ENCODE measurements around the gene ADAMTS14. TPM values are rescaled to one million over a fixed set of nuclear protein-coding genes. Genes with fewer than 3 reads are reported as not detected.

Gene ADAMTS14
- polyA plus RNA-seq, 3 donors from 2014 or later: 0.36 to 0.56 (median 0.37) TPM

DNA sequence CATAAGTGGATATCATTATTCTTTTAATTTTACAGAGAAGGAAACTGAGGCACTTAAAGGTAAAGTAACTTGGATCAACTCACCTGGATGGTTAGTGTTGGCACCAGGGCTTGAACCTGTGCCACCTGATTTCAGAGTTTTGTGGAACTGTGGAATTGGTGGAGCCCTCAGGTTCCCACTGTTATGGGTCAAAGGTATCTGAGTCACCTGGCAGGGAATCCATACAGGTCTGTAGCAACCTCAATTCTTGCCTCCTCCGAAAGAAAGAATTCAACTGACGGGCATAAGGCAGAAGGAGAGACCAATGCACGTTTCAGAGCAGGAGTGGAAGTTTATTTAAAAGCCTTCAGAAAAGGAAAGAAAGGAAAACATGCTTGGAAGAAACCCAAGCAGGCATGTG, 25.2 kb upstream of the ADAMTS14 start:
- no peak overlapping the region for H3K27ac Mint-ChIP-seq
- H3K9me3 Mint-ChIP-seq: peaks cover 0 to 3% (median 0%) of the 10 kb centered on the region in 6 donors
- peaks cover 0 to 4% (median 0%) of the 10 kb centered on the region in 3 donors for H3K27me3 Mint-ChIP-seq (ENCODE audit: low read depth in 3 of 3)
- H3K4me3 Mint-ChIP-seq: no peak overlapping the region
- H3K36me3 Mint-ChIP-seq: peaks cover 0 to 4% (median 0%) of the 10 kb centered on the region in 3 donors
- DNase-seq: no peak
- peaks cover 0 to 2% of the 10 kb centered on the region in 2 donors for H3K4me1 Mint-ChIP-seq

DNA sequence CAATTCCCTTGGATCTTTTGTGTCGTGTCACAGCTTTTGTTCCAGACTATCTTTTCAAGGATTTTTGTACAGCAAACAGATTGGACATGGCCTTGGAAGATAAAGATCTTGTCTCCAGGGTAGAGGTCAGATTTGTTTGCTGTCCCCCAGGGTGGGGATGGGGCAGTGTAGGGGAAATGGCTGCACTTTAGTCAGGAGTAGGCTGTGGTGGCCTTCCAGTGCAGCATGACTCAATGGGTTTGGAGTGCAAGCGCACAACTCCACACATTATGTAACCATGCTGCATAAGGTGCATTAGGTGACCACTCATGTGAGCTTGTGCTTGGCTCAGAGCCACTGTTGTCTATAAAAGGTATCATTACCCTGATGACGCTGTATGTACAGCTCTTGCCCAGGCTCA, 23.9 kb upstream of the ADAMTS14 start:
- Mint-ChIP-seq H3K4me3 (no peak overlapping the region), H3K36me3 (peaks cover 0 to 4% (median 0%) of the 10 kb centered on the region in 3 donors), H3K27me3 (ENCODE audit: low read depth in 3 of 3) (peaks cover 0 to 4% (median 2%) of the 10 kb centered on the region in 3 donors), H3K4me1 (peaks cover 0 to 2% of the 10 kb centered on the region in 2 donors), H3K27ac (no peak overlapping the region), H3K9me3 (peaks cover 0 to 3% (median 0%) of the 10 kb centered on the region in 6 donors)
- DNase-seq: no peak

DNA sequence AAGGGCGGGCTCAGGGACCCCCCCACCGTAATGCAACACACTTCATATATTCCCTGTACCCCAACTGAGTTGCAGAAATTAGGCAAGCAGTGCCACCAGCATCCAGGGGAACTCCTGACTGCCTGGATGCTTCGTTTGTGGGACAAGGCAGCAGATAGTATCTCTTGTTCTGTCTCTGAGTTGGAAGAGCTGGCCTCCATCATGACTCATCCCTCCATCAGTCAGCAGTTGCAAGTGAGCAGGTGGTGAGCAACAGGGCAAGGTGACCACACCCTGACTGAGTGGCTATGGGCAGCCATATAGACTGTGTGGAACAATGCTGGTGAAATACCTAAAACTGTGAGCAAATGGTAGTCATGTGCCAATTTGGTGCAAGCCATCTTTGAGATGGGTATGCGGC, 22.8 kb upstream of the ADAMTS14 start:
- Mint-ChIP-seq H3K36me3 (peaks cover 0 to 4% (median 0%) of the 10 kb centered on the region in 3 donors), H3K9me3 (peaks cover 0 to 3% (median 0%) of the 10 kb centered on the region in 6 donors)

DNA sequence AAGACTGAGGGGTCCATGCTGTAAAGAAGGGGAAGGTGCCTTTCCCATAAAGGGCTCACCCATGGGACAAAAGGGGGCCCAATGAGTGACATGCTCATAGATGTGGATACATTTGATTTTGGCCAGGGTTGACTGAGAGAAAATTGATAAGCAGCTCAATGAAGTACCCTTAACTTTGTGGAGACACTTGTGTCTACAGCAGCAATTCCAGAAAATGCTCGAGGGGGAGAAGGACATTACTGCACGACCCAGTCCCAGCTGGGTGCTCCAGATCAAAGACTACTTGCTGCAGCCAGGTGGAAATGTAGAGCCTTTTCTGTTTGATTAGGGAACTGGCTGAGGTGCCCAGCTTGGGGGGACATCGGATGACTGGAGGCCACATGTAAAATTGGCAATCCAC, 22.2 kb upstream of the ADAMTS14 start:
- H3K36me3 Mint-ChIP-seq: peaks cover 0 to 4% (median 0%) of the 10 kb centered on the region in 3 donors
- no peak overlapping the region for H3K4me3 Mint-ChIP-seq
- DNase-seq: no peak
- peaks cover 0 to 2% of the 10 kb centered on the region in 2 donors for H3K4me1 Mint-ChIP-seq
- H3K27ac Mint-ChIP-seq: no peak overlapping the region
- peaks cover 0 to 4% (median 2%) of the 10 kb centered on the region in 3 donors for H3K27me3 Mint-ChIP-seq (ENCODE audit: low read depth in 3 of 3)
- peaks cover 0 to 3% (median 0%) of the 10 kb centered on the region in 6 donors for H3K9me3 Mint-ChIP-seq

More for the DNA sequence above, 22.8 kb upstream of the ADAMTS14 start:
- Mint-ChIP-seq H3K27ac (no peak overlapping the region), H3K4me1 (peaks cover 0 to 2% of the 10 kb centered on the region in 2 donors), H3K4me3 (no peak overlapping the region), H3K27me3 (ENCODE audit: low read depth in 3 of 3) (peaks cover 0 to 4% (median 2%) of the 10 kb centered on the region in 3 donors)
- no peak for DNase-seq

DNA sequence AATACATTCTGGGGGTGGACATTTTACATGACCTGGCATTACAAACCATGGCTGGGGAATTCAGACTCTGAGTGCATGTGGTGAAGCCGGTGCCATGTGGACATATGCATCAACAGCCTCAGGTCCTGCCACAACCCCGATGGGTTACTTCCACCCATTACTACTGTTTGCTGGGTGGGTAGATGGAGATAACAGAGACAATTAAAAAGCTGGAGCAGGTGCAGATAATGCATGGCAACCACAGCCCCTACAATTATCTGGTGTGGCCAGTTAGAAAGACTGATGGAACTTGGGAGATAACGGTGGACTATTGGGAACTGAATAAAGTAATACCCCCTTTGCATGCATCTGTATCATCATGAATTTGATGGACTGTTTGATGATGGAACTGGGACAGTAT, 21.6 kb upstream of the ADAMTS14 start:
- Mint-ChIP-seq H3K4me3 (no peak overlapping the region), H3K27ac (no peak overlapping the region), H3K4me1 (peaks cover 0 to 2% of the 10 kb centered on the region in 2 donors), H3K27me3 (ENCODE audit: low read depth in 3 of 3) (peaks cover 0 to 4% (median 2%) of the 10 kb centered on the region in 3 donors), H3K36me3 (peaks cover 0 to 4% (median 0%) of the 10 kb centered on the region in 3 donors), H3K9me3 (peaks cover 0 to 3% (median 0%) of the 10 kb centered on the region in 6 donors)
- no peak for DNase-seq

DNA sequence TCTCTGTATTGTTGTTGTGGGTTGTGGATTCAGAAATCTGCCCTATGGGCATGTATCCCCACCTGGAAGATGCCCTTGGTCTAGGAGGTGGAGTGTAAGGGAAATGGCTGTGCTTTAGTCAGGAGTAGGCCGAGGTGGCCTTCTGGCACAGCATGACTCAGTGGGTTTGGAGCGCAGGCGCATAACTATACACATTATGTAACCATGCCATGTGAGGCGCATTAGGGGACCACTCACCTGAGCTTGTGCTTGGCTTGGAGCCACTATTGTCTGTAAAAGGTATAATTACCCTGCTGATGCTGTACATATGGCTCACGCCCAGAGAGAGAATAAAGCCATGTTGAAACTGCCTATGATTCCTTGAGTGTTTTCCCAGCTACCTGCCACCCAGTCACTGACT, 20.6 kb upstream of the ADAMTS14 start:
- no peak overlapping the region for H3K4me3 Mint-ChIP-seq
- DNase-seq: no peak
- peaks cover 0 to 3% (median 0%) of the 10 kb centered on the region in 6 donors for H3K9me3 Mint-ChIP-seq
- peaks cover 0 to 4% (median 2%) of the 10 kb centered on the region in 3 donors for H3K27me3 Mint-ChIP-seq (ENCODE audit: low read depth in 3 of 3)
- H3K27ac Mint-ChIP-seq: peak overlapping the region in 1 of 6 donors; percentile 70
- H3K4me1 Mint-ChIP-seq: peaks cover 0 to 2% of the 10 kb centered on the region in 2 donors
- H3K36me3 Mint-ChIP-seq: peaks cover 0 to 4% (median 0%) of the 10 kb centered on the region in 3 donors

DNA sequence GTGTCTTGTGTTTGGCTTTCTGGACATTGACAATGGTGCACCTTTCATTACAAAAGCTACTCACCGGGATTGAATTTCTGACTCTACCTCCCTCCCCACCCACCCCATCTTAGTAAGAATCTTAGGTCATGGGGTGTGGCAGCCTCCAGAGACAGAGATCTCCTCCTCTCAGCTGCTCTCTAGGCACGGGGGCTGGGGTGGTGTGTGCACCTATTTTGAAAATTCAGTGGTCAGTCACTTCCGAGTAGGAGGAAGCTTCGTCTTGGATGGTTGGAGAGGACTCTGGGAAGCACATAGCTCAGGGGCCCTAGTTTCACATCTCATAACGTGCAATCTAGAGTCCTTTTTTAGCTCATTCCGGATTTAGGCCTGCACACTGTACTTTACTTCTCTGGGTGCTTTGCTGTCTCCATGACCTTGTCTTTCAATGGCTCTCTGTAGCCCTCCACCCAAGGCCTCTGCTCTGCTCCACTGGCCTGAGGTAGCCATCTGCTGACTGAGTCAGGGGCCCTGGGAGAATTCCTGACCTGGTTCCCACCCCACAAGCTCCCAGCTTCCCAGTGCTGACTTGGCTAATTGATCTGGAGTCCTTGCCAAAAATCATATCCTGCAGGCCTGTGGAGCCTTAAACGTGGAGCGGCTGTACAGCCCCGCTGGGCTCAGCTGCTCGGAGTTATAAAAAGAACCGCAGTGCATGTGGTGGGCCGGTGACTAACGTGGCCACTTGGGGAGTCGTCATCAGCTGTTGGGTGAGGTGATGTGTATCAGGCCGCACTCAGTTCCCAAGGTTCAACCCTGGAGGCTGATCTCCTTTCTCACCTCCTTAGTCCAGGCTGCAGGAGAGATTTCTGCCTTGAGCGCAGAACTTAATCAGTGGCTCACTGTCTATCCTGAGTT, 19.3 kb upstream of the ADAMTS14 start:
- H3K4me3 Mint-ChIP-seq: no peak overlapping the region
- DNase-seq: no peak
- peaks cover 0 to 4% (median 4%) of the 10 kb centered on the region in 3 donors for H3K36me3 Mint-ChIP-seq
- peaks cover 0 to 2% of the 10 kb centered on the region in 2 donors for H3K4me1 Mint-ChIP-seq
- H3K9me3 Mint-ChIP-seq: peaks cover 0 to 3% (median 0%) of the 10 kb centered on the region in 6 donors
- H3K27ac Mint-ChIP-seq: peak overlapping the region in 2 of 6 donors; percentile 33 to 34
- H3K27me3 Mint-ChIP-seq (ENCODE audit: low read depth in 3 of 3): peaks cover 0 to 4% (median 0%) of the 10 kb centered on the region in 3 donors

DNA sequence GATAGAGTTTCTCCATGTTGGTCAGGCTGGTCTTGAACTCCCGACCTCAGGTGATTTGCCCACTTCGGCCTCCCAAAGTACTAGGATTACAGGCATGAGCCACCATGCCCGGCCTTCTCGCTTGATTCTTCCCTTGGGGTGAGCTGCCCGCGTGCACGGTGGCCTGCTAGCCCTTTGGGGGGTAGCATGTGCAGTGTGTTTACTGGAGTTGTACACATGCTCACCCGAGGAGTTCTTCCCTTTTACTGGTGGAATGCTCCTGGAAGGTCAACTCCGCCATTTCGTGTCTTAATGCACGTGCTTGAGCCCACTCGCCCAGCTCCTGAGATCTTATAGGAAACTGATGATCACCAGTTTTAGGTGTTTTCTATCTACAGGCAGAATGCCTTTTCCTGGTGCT, 17.0 kb upstream of the ADAMTS14 start:
- peaks cover 0 to 4% (median 4%) of the 10 kb centered on the region in 3 donors for H3K36me3 Mint-ChIP-seq
- H3K4me1 Mint-ChIP-seq: no peaks in the 10 kb centered on the region
- H3K27me3 Mint-ChIP-seq (ENCODE audit: low read depth in 3 of 3): peaks cover 0 to 4% (median 2%) of the 10 kb centered on the region in 3 donors
- DNase-seq: no peak
- no peak overlapping the region for H3K27ac Mint-ChIP-seq
- peaks cover 0 to 3% (median 0%) of the 10 kb centered on the region in 6 donors for H3K9me3 Mint-ChIP-seq
- H3K4me3 Mint-ChIP-seq: no peak overlapping the region

DNA sequence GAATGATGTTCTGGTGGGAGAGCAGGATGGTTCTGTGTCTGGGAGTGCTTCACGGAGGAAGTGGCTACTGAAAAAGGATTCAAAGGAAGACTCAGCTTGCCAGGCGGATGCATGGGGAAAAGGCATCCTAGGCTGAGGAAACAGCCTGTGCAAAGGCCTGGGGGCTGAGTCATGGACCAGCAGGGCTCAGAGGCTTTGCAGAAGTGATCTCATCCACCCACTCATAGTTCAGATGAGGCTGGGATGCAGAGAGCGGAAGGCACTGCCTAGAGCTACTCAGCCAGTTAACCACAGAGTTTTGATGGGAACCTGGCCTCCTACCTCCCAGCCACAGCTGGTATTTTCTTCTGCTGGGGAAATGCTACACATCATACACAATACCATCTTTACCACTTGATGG, 15.8 kb upstream of the ADAMTS14 start:
- Mint-ChIP-seq H3K4me3 (no peak overlapping the region), H3K36me3 (peaks cover 0 to 4% (median 4%) of the 10 kb centered on the region in 3 donors), H3K27me3 (ENCODE audit: low read depth in 3 of 3) (peaks cover 0 to 4% (median 2%) of the 10 kb centered on the region in 3 donors), H3K27ac (peak overlapping the region in 2 of 6 donors; percentile 51), H3K4me1 (peaks cover 0 to 3% of the 10 kb centered on the region in 2 donors), H3K9me3 (peaks cover 0 to 3% (median 0%) of the 10 kb centered on the region in 6 donors)
- DNase-seq: no peak

DNA sequence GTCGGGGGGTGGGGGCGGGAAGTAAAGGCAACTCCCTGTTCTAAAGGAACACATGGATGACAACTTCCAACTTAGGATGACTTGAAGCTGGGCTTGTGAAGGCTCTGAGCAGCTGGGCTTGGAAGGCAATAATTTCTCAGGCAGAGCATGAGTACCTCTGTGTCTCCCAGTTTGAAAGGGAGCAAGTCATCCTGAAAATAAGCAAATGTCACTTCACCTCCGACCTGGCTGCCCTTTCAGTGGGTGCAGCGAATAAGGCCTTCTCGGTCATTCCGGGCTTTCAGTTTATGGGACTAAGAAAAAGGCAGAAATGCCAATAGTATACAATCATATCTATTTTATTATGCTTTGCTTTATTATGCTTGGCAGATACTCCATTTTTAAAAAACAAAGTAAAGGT, 15.3 kb upstream of the ADAMTS14 start:
- no peak for DNase-seq
- no peak overlapping the region for H3K4me3 Mint-ChIP-seq
- H3K27ac Mint-ChIP-seq: peak overlapping the region in 1 of 6 donors; percentile 42
- H3K9me3 Mint-ChIP-seq: peaks cover 0 to 3% (median 0%) of the 10 kb centered on the region in 6 donors
- peaks cover 0 to 3% of the 10 kb centered on the region in 2 donors for H3K4me1 Mint-ChIP-seq
- H3K27me3 Mint-ChIP-seq (ENCODE audit: low read depth in 3 of 3): peaks cover under 1 to 4% (median 2%) of the 10 kb centered on the region in 3 donors
- peaks cover 0 to 4% (median 4%) of the 10 kb centered on the region in 3 donors for H3K36me3 Mint-ChIP-seq

DNA sequence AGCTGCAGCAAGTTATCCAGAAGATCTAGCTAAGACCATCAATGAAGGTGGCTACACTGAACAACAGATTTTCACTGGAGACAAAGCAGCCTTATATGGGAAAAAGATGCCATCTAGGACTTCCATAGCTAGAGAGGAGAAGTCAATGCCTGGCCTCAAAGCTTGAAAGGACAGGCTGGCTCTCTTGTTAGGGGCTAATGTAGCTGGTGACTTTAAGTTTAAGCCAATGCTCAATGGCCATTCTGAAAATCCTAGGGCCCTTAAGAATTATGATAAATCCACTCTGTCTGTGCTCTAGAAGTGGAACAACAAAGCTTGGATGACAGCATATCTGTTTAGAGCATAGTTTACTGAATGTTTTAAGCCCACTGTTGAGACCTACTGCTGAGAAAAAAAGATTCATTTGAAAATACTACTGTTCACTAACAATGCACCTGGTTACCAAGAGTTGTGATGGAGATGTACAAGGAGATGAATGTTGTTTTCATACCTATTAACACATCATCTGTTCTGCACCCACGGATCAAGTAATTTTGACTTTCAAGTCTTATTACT, 13.6 kb upstream of the ADAMTS14 start:
- no peak overlapping the region for H3K4me3 Mint-ChIP-seq

DNA sequence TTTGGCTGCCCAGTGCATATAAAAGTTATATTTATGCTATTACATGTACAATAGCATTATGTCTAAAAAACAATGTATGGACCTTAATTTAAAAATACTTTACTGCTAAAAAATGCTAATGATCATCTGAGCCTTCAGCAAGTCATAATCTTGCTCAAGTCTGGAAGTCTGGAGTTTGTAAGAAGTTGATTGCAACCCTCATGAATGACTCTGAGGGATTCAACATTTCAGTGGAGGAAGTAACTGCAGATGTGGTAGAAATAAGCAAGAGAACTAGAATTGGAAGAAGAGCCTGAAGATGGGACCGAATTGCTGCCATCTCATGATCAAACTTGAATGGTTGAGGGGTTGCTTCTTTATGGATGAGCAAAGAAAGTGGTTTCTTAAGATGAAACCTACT, 13.0 kb upstream of the ADAMTS14 start:
- peaks cover 0 to 3% (median 0%) of the 10 kb centered on the region in 6 donors for H3K9me3 Mint-ChIP-seq
- peaks cover 0 to 5% (median 2%) of the 10 kb centered on the region in 3 donors for H3K27me3 Mint-ChIP-seq (ENCODE audit: low read depth in 3 of 3)
- no peak overlapping the region for H3K4me3 Mint-ChIP-seq
- H3K4me1 Mint-ChIP-seq: peaks cover 0 to 3% of the 10 kb centered on the region in 2 donors
- H3K36me3 Mint-ChIP-seq: peaks cover 0 to 7% (median 4%) of the 10 kb centered on the region in 3 donors
- DNase-seq: no peak
- H3K27ac Mint-ChIP-seq: no peak overlapping the region

More for the DNA sequence above, 13.6 kb upstream of the ADAMTS14 start:
- Mint-ChIP-seq H3K27ac (no peak overlapping the region), H3K9me3 (peaks cover 0 to 3% (median 0%) of the 10 kb centered on the region in 6 donors), H3K36me3 (peaks cover 0 to 7% (median 4%) of the 10 kb centered on the region in 3 donors), H3K27me3 (ENCODE audit: low read depth in 3 of 3) (peaks cover 0 to 5% (median 2%) of the 10 kb centered on the region in 3 donors), H3K4me1 (peaks cover 0 to 3% of the 10 kb centered on the region in 2 donors)
- DNase-seq: no peak

DNA sequence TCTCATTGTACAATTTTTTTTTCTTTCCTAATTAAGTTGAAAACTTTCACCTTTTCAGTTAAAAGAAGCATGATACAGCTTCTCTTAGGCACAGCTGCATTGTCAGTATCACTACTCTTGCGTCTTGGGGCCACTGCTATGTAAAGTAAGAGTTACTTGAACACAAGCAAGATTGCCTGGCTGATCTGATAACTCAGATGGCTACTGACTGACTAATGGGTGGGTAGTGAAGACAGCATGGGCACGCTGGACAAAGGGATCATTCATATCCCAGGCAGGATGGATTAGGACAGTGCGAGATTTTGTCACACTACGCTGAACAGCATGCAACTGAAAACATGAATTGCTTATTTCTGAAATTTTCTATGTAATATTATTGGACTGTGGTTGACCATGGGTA, 11.6 kb upstream of the ADAMTS14 start:
- Mint-ChIP-seq H3K4me1 (peaks cover 0 to 3% of the 10 kb centered on the region in 2 donors), H3K36me3 (peaks cover 0 to 7% (median 4%) of the 10 kb centered on the region in 3 donors), H3K9me3 (peaks cover 0 to 3% (median 0%) of the 10 kb centered on the region in 6 donors), H3K27ac (no peak overlapping the region), H3K4me3 (no peak overlapping the region), H3K27me3 (ENCODE audit: low read depth in 3 of 3) (peaks cover 0 to 5% (median 2%) of the 10 kb centered on the region in 3 donors)
- DNase-seq: no peak
